H7 (cell line): ENCODE results near the gene OSBPL10. TPM values are rescaled to one million over a fixed set of nuclear protein-coding genes. Genes with fewer than 3 reads are reported as not detected.
"Not testable (repeated sequence)": the region's sequence is repeated elsewhere in the genome, so short reads cannot be mapped to it uniquely, and the experiment has no call there.

Experiments
- DNase-seq: peaks from one replicate; pipeline ENCODE4 v3.0.0; 2012
- H3K27me3 ChIP-seq: 2 replicates; pipeline ENCODE4 v1.6.0; 2011; ENCODE audit warnings: mild to moderate bottlenecking, low read length; ENCODE audit not compliant: control insufficient read depth, insufficient read depth
- H3K36me3 ChIP-seq: replicated peaks from 2 replicates; pipeline ENCODE4 v1.5.1; 2011; ENCODE audit warnings: low read length; ENCODE audit not compliant: control insufficient read depth, insufficient read depth
- H3K4me3 ChIP-seq: 2 replicates; pipeline ENCODE4 v1.5.1; 2011; ENCODE audit warnings: low read depth, mild to moderate bottlenecking, control low read depth, low read length, moderate library complexity; ENCODE audit not compliant: insufficient read depth
- total RNA-seq: library from RNA; depleted of rRNA; stranded (reverse); fragments of >200 nt; shearing (Covaris generic); gene quantifications from 2 replicates; pipeline ENCODE4 v1.2.3, GENCODE V29; 2014

OSBPL10 gene
- total RNA-seq, 1 experiment from 2014 or later: 29.9 TPM

- Histone ChIP-seq H3K4me3 (no peak overlapping the region), H3K27me3 (no peaks in the 10 kb centered on the region), H3K36me3 (no peaks in the 10 kb centered on the region)
- DNase-seq: no peak
Observed at GRCh38 chr3:31885235-31885634, 95.8 kb downstream of the OSBPL10 start.

GRCh38 chr3:31884251-31884650 lies 96.8 kb downstream of the OSBPL10 start:
- Histone ChIP-seq H3K4me3 (no peak overlapping the region), H3K36me3 (no peaks in the 10 kb centered on the region; the same call in 1 of the 2 replicates), H3K27me3 (no peaks in the 10 kb centered on the region)
- DNase-seq: no peak

- H3K27me3 ChIP-seq: no peaks in the 10 kb centered on the region
Observed at GRCh38 chr3:31882895-31883294, 98.2 kb downstream of the OSBPL10 start.

GRCh38 chr3:31882431-31882830 lies 98.6 kb downstream of the OSBPL10 start:
- no peak overlapping the region for H3K4me3 ChIP-seq
- DNase-seq: no peak
- peaks cover 1% of the 10 kb centered on the region; the same call in 1 of the 2 replicates for H3K36me3 ChIP-seq
- H3K27me3 ChIP-seq: no peaks in the 10 kb centered on the region

More at GRCh38 chr3:31882895-31883294, 98.2 kb downstream of the OSBPL10 start:
- H3K4me3 ChIP-seq: no peak overlapping the region
- DNase-seq: no peak
- H3K36me3 ChIP-seq: peaks cover 1% of the 10 kb centered on the region; the same call in 1 of the 2 replicates

GRCh38 chr3:31880482-31881078 lies 100.5 kb downstream of the OSBPL10 start:
- Histone ChIP-seq H3K4me3 (no peak overlapping the region), H3K27me3 (no peaks in the 10 kb centered on the region), H3K36me3 (peaks cover 5% of the 10 kb centered on the region)
- no peak for DNase-seq

GRCh38 chr3:31880020-31880419 lies 101.0 kb downstream of the OSBPL10 start:
- no peak for DNase-seq
- H3K27me3 ChIP-seq: no peaks in the 10 kb centered on the region
- no peak overlapping the region for H3K4me3 ChIP-seq
- peaks cover 5% of the 10 kb centered on the region for H3K36me3 ChIP-seq

GRCh38 chr3:31879365-31879764 lies 101.7 kb downstream of the OSBPL10 start:
- H3K4me3 ChIP-seq: no peak overlapping the region
- no peak for DNase-seq
- peaks cover 5% of the 10 kb centered on the region for H3K36me3 ChIP-seq
- no peaks in the 10 kb centered on the region for H3K27me3 ChIP-seq

GRCh38 chr3:31878231-31878838 lies 102.7 kb downstream of the OSBPL10 start:
- no peaks in the 10 kb centered on the region for H3K27me3 ChIP-seq
- H3K36me3 ChIP-seq: peaks cover 5% of the 10 kb centered on the region
- no peak overlapping the region for H3K4me3 ChIP-seq
- no peak for DNase-seq

GRCh38 chr3:31876331-31876730 lies 104.7 kb downstream of the OSBPL10 start:
- DNase-seq: no peak
- no peaks in the 10 kb centered on the region for H3K27me3 ChIP-seq
- no peak overlapping the region for H3K4me3 ChIP-seq
- H3K36me3 ChIP-seq: peaks cover 5% of the 10 kb centered on the region

- DNase-seq: no peak
Observed at GRCh38 chr3:31875437-31875836, 105.6 kb downstream of the OSBPL10 start.

GRCh38 chr3:31873254-31873820 lies 107.7 kb downstream of the OSBPL10 start:
- DNase-seq: no peak
- H3K27me3 ChIP-seq: no peaks in the 10 kb centered on the region
- no peak overlapping the region for H3K4me3 ChIP-seq
- H3K36me3 ChIP-seq: peaks cover 3% of the 10 kb centered on the region

More at GRCh38 chr3:31875437-31875836, 105.6 kb downstream of the OSBPL10 start:
- Histone ChIP-seq H3K27me3 (no peaks in the 10 kb centered on the region), H3K36me3 (peaks cover 5% of the 10 kb centered on the region), H3K4me3 (no peak overlapping the region)

GRCh38 chr3:31871939-31872507 lies 109.0 kb downstream of the OSBPL10 start:
- Histone ChIP-seq H3K27me3 (no peaks in the 10 kb centered on the region), H3K4me3 (no peak overlapping the region), H3K36me3 (peaks cover 3% of the 10 kb centered on the region)
- no peak for DNase-seq

GRCh38 chr3:31870111-31870510 lies 111.0 kb downstream of the OSBPL10 start:
- H3K27me3 ChIP-seq, H3K36me3 ChIP-seq, DNase-seq, H3K4me3 ChIP-seq: not testable (repeated sequence)

- Histone ChIP-seq H3K27me3 (no peaks in the 10 kb centered on the region), H3K36me3 (peaks cover 4% of the 10 kb centered on the region), H3K4me3 (no peak overlapping the region)
- DNase-seq: peak; percentile 52
Observed at GRCh38 chr3:31868236-31868635, 112.8 kb downstream of the OSBPL10 start.
